Neuronal stem cell (in vitro differentiated cells): Measurements from ENCODE around the gene C1orf21.

ENCODE experiments used
- DNase-seq: peaks from one replicate; pipeline ENCODE4 v3.0.0-alpha.2; 2013; ENCODE audit warnings: low spot score
- H2AFZ ChIP-seq: one replicate; pipeline ENCODE4 v1.6.1; 2013; ENCODE audit warnings: mild to moderate bottlenecking, low read length, inconsistent platforms
- H2AK5ac ChIP-seq: 2 replicates; pipeline ENCODE4 v1.6.1; 2013; ENCODE audit warnings: low read depth, mild to moderate bottlenecking, inconsistent platforms, low read length, moderate library complexity, mixed read lengths
- H2BK120ac ChIP-seq: 2 replicates; pipeline ENCODE4 v1.6.1; 2013; ENCODE audit warnings: low read depth, mild to moderate bottlenecking, inconsistent platforms, low read length, moderate library complexity, mixed read lengths
- H2BK12ac ChIP-seq: one replicate; pipeline ENCODE4 v1.6.1; 2013; ENCODE audit warnings: low read length, inconsistent platforms
- H2BK15ac ChIP-seq: 2 replicates; pipeline ENCODE4 v1.6.1; 2013; ENCODE audit warnings: mild to moderate bottlenecking, low read length, inconsistent platforms, mixed read lengths
- H2BK5ac ChIP-seq: one replicate; pipeline ENCODE4 v1.6.1; 2013; ENCODE audit warnings: inconsistent platforms, mild to moderate bottlenecking, low read length, moderate library complexity
- H3K14ac ChIP-seq: one replicate; pipeline ENCODE4 v1.6.1; 2013; ENCODE audit warnings: low read length, inconsistent platforms
- H3K18ac ChIP-seq: 2 replicates; pipeline ENCODE4 v1.6.1; 2013; ENCODE audit warnings: low read length, inconsistent platforms
- H3K23ac ChIP-seq: 2 replicates; pipeline ENCODE4 v1.6.1; 2013; ENCODE audit warnings: low read depth, mild to moderate bottlenecking, mixed read lengths, low read length, inconsistent platforms; ENCODE audit not compliant: poor library complexity
- H3K27ac ChIP-seq: replicated peaks from 3 replicates; pipeline ENCODE4 v1.5.1; 2013; ENCODE audit warnings: low read length, inconsistent platforms
- H3K27me3 ChIP-seq, 3 experiments: 2 replicates each; pipeline ENCODE4 v1.6.1; 2013; ENCODE audit warnings: low read length in 3 of 3, mild to moderate bottlenecking in 2 of 3, inconsistent platforms in 1 of 3, low read depth in 1 of 3, mixed read lengths in 1 of 3, moderate library complexity in 1 of 3; ENCODE audit not compliant: control insufficient read depth in 3 of 3, insufficient read depth in 3 of 3
- H3K36me3 ChIP-seq, 2 donors: replicated peaks in 1 of 2; 2 replicates each; pipeline ENCODE4 v1.6.1; 2013; ENCODE audit warnings: low read length in 2 of 2; ENCODE audit not compliant: control insufficient read depth in 2 of 2, insufficient read depth in 2 of 2
- H3K4ac ChIP-seq: 2 replicates; pipeline ENCODE4 v1.6.1; 2013; ENCODE audit warnings: inconsistent platforms, mild to moderate bottlenecking, low read length, moderate library complexity
- H3K4me1 ChIP-seq, 2 donors: 1 replicate in 1 of 2; 2 replicates in 1 of 2; pipeline ENCODE4 v1.6.1; 2013; ENCODE audit warnings: low read length in 2 of 2, low read depth in 1 of 2; ENCODE audit not compliant: control insufficient read depth in 2 of 2, insufficient read depth in 1 of 2
- H3K4me2 ChIP-seq: one replicate; pipeline ENCODE4 v1.6.1; 2013; ENCODE audit warnings: mild to moderate bottlenecking, low read length, inconsistent platforms; ENCODE audit not compliant: insufficient read depth, poor library complexity, severe bottlenecking
- H3K4me3 ChIP-seq, 2 donors: 2 replicates each; pipeline ENCODE4 v1.5.1; 2013; ENCODE audit warnings: low read length in 2 of 2, mild to moderate bottlenecking in 2 of 2, inconsistent platforms in 1 of 2, moderate library complexity in 1 of 2
- H3K79me1 ChIP-seq: one replicate; pipeline ENCODE4 v1.6.1; 2013; ENCODE audit warnings: low read depth, mild to moderate bottlenecking, inconsistent platforms, low read length, moderate library complexity
- H3K9ac ChIP-seq: one replicate; pipeline ENCODE4 v1.6.1; 2013; ENCODE audit warnings: mild to moderate bottlenecking, low read depth, low read length, inconsistent platforms; ENCODE audit not compliant: poor library complexity
- H3K9me3 ChIP-seq, 2 donors: replicated peaks in 1 of 2; 2 replicates each; pipeline versions ENCODE3 to v1.6.1; 2013; ENCODE audit warnings: low read length in 2 of 2, mild to moderate bottlenecking in 2 of 2, inconsistent platforms in 1 of 2, low read depth in 1 of 2, mixed read lengths in 1 of 2, moderate library complexity in 1 of 2; ENCODE audit not compliant: control insufficient read depth in 2 of 2, insufficient read depth in 1 of 2
- H4K8ac ChIP-seq: one replicate; pipeline ENCODE4 v1.6.1; 2013; ENCODE audit warnings: low read depth, mild to moderate bottlenecking, inconsistent platforms, low read length, moderate library complexity
- H4K91ac ChIP-seq: one replicate; pipeline ENCODE4 v1.6.1; 2013; ENCODE audit warnings: low read length, low read depth, mild to moderate bottlenecking, inconsistent platforms; ENCODE audit not compliant: poor library complexity
- WGBS, 2 donors: extraction: QIAGEN DNeasy Blood & Tissue Kit; methylation state at CpG; one replicate each; pipeline ENCODE4 v1.1.7; 2013; ENCODE audit warnings: missing lambda C conversion rate in 2 of 2, mixed read lengths in 1 of 2; ENCODE audit not compliant: insufficient read length in 2 of 2, insufficient replicate concordance in 1 of 2; ENCODE audit errors: extremely low coverage in 2 of 2; 5-methylcytosine and 5-hydroxymethylcytosine counted together

Gene C1orf21

GRCh38 chr1:184545601-184546000, 158.8 kb downstream of the C1orf21 start:
- Histone ChIP-seq H2AFZ (no peak overlapping the region), H3K9me3 (no peaks in the 10 kb centered on the region), H3K4me1 (peaks cover 0 to 4% of the 10 kb centered on the region in 2 donors), H3K23ac (no peak overlapping the region), H3K4me2 (no peak overlapping the region), H3K4ac (no peak overlapping the region), H3K79me1 (no peaks in the 10 kb centered on the region), H3K36me3 (no peaks in the 10 kb centered on the region), H2BK5ac (no peak overlapping the region), H2AK5ac (no peak overlapping the region), H2BK120ac (no peak overlapping the region), H3K14ac (no peak overlapping the region), H2BK12ac (no peak overlapping the region), H3K18ac (no peak overlapping the region), H4K8ac (no peak overlapping the region), H3K27ac (no peak overlapping the region), H3K27me3 (no peaks in the 10 kb centered on the region), H4K91ac (no peak overlapping the region), H3K9ac (no peak overlapping the region), H3K4me3 (no peak overlapping the region), H2BK15ac (no peak overlapping the region)
- no CpG with 5 or more reads among the region's 4 CpGs for whole genome bisulfite sequencing, 2 donors
- DNase-seq: no peak

GRCh38 chr1:184552446-184552845, 165.6 kb downstream of the C1orf21 start:
- no CpG with 5 or more reads among the region's 1 CpG for WGBS, 2 donors

GRCh38 chr1:184553845-184554244, 167.0 kb downstream of the C1orf21 start:
- H3K4ac ChIP-seq: no peak overlapping the region
- no peak overlapping the region for H3K27ac ChIP-seq
- no peak overlapping the region for H3K9ac ChIP-seq
- no CpG with 5 or more reads among the region's 2 CpGs for WGBS, 2 donors
- H2AFZ ChIP-seq: no peak overlapping the region
- DNase-seq: no peak
- H3K14ac ChIP-seq: no peak overlapping the region
- H2BK12ac ChIP-seq: no peak overlapping the region
- H3K4me1 ChIP-seq: peaks cover 0 to 4% of the 10 kb centered on the region in 2 donors
- H4K91ac ChIP-seq: no peak overlapping the region
- H3K23ac ChIP-seq: no peak overlapping the region
- no peak overlapping the region for H2BK5ac ChIP-seq
- H3K4me3 ChIP-seq: no peak overlapping the region
- H3K4me2 ChIP-seq: no peak overlapping the region
- no peak overlapping the region for H4K8ac ChIP-seq
- no peaks in the 10 kb centered on the region for H3K79me1 ChIP-seq
- no peaks in the 10 kb centered on the region for H3K27me3 ChIP-seq
- H3K9me3 ChIP-seq: no peaks in the 10 kb centered on the region
- no peak overlapping the region for H2BK120ac ChIP-seq
- H3K36me3 ChIP-seq: no peaks in the 10 kb centered on the region
- H2BK15ac ChIP-seq: no peak overlapping the region
- no peak overlapping the region for H2AK5ac ChIP-seq
- no peak overlapping the region for H3K18ac ChIP-seq

More at GRCh38 chr1:184552446-184552845, 165.6 kb downstream of the C1orf21 start:
- Histone ChIP-seq H3K4me1 (peaks cover 0 to 4% of the 10 kb centered on the region in 2 donors), H3K9ac (no peak overlapping the region), H3K18ac (no peak overlapping the region), H3K27ac (no peak overlapping the region), H2AFZ (no peak overlapping the region), H3K4me2 (no peak overlapping the region), H4K8ac (no peak overlapping the region), H2BK12ac (no peak overlapping the region), H3K79me1 (no peaks in the 10 kb centered on the region), H3K36me3 (no peaks in the 10 kb centered on the region), H2BK15ac (no peak overlapping the region), H2BK120ac (no peak overlapping the region), H3K4me3 (no peak overlapping the region), H3K4ac (no peak overlapping the region), H3K9me3 (no peaks in the 10 kb centered on the region), H2AK5ac (no peak overlapping the region), H4K91ac (no peak overlapping the region), H2BK5ac (no peak overlapping the region), H3K14ac (no peak overlapping the region), H3K23ac (no peak overlapping the region), H3K27me3 (no peaks in the 10 kb centered on the region)
- DNase-seq: no peak

GRCh38 chr1:184555665-184556641, 169.1 kb downstream of the C1orf21 start:
- H3K27me3 ChIP-seq: no peaks in the 10 kb centered on the region
- no peaks in the 10 kb centered on the region for H3K79me1 ChIP-seq
- no peak overlapping the region for H3K18ac ChIP-seq
- no peak overlapping the region for H2BK12ac ChIP-seq
- no peak overlapping the region for H4K91ac ChIP-seq
- no peak overlapping the region for H3K4ac ChIP-seq
- no peak overlapping the region for H3K23ac ChIP-seq
- WGBS, 2 donors: no CpG with 5 or more reads among the region's 7 CpGs
- H3K9me3 ChIP-seq: no peaks in the 10 kb centered on the region
- no peak overlapping the region for H3K4me2 ChIP-seq
- H3K27ac ChIP-seq: no peak overlapping the region
- H3K14ac ChIP-seq: no peak overlapping the region
- no peak for DNase-seq
- H2BK15ac ChIP-seq: no peak overlapping the region
- no peaks in the 10 kb centered on the region for H3K36me3 ChIP-seq
- H2BK5ac ChIP-seq: no peak overlapping the region
- H4K8ac ChIP-seq: no peak overlapping the region
- H2BK120ac ChIP-seq: no peak overlapping the region
- peaks cover 0 to 4% of the 10 kb centered on the region in 2 donors for H3K4me1 ChIP-seq
- H3K4me3 ChIP-seq: no peak overlapping the region
- H2AK5ac ChIP-seq: no peak overlapping the region
- H2AFZ ChIP-seq: no peak overlapping the region
- no peak overlapping the region for H3K9ac ChIP-seq
